Body of pancreas (tissue), 4 donors: Measurements from ENCODE around the gene AIFM2.

Experiments used
- POLR2A ChIP-seq, 3 donors: fragments of 450-650 bp; IDR thresholded peaks; one replicate each; pipeline ENCODE4 v1.6.1; 2016; ENCODE audit warnings: antibody characterized with exemption in 3 of 3, mild to moderate bottlenecking in 2 of 3
- TF ChIP-seq, protein P1 (sequence below), 7 experiments: fragments of 450-650 bp in 4 of 7; fragments of 200-600 bp in 3 of 7; sonication (generic) in 3 of 7; IDR thresholded peaks; one replicate each; pipeline ENCODE4 v1.5.1; 2016 to 2019; ENCODE audit warnings: antibody characterized with exemption in 7 of 7

- TF ChIP-seq POLR2A (IDR thresholded peaks at IDR 0.05), result no peak
- TF ChIP-seq, protein P1, sequence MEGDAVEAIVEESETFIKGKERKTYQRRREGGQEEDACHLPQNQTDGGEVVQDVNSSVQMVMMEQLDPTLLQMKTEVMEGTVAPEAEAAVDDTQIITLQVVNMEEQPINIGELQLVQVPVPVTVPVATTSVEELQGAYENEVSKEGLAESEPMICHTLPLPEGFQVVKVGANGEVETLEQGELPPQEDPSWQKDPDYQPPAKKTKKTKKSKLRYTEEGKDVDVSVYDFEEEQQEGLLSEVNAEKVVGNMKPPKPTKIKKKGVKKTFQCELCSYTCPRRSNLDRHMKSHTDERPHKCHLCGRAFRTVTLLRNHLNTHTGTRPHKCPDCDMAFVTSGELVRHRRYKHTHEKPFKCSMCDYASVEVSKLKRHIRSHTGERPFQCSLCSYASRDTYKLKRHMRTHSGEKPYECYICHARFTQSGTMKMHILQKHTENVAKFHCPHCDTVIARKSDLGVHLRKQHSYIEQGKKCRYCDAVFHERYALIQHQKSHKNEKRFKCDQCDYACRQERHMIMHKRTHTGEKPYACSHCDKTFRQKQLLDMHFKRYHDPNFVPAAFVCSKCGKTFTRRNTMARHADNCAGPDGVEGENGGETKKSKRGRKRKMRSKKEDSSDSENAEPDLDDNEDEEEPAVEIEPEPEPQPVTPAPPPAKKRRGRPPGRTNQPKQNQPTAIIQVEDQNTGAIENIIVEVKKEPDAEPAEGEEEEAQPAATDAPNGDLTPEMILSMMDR (IDR thresholded peaks at IDR 0.05), result no peak
Observed at GRCh38 chr10:70123817-70124216, 8.8 kb downstream of the AIFM2 start.
